Endothelial cell of umbilical vein (primary cell): ENCODE measurements around the gene TNFRSF21.

Source experiments
- EZH2 ChIP-seq: IDR thresholded peaks from 2 replicates; pipeline ENCODE4 v1.6.1; 2012; ENCODE audit warnings: borderline replicate concordance, low read depth, mild to moderate bottlenecking, moderate library complexity, low read length, inconsistent platforms; ENCODE audit not compliant: severe bottlenecking
- FOS ChIP-seq: IDR thresholded peaks from 2 replicates; pipeline ENCODE4 v1.6.1; 2011; ENCODE audit warnings: mild to moderate bottlenecking, low read length, moderate library complexity, borderline replicate concordance; ENCODE audit not compliant: insufficient read depth
- GATA2 ChIP-seq: IDR thresholded peaks from 2 replicates; pipeline ENCODE4 v1.7.0; 2011; ENCODE audit warnings: low read depth, mild to moderate bottlenecking, moderate library complexity, mixed read lengths, low read length; ENCODE audit not compliant: insufficient read length, insufficient read depth
- JUN ChIP-seq: IDR thresholded peaks from 2 replicates; pipeline ENCODE4 v1.6.1; 2011; ENCODE audit warnings: borderline replicate concordance, low read depth; ENCODE audit not compliant: insufficient read length, insufficient read depth
- MYC ChIP-seq: IDR thresholded peaks from one replicate; pipeline ENCODE4 v1.6.1; 2011; ENCODE audit warnings: mild to moderate bottlenecking, low read depth, low read length
- POLR2A ChIP-seq: IDR thresholded peaks from 2 replicates; pipeline ENCODE4 v1.6.1; 2012; ENCODE audit warnings: low read depth, mild to moderate bottlenecking, control low read depth, low read length
- POLR2AphosphoS5 ChIP-seq: IDR thresholded peaks from 2 replicates; pipeline ENCODE4 v1.6.1; 2012; ENCODE audit warnings: low read depth, mild to moderate bottlenecking, control low read depth, low read length, moderate library complexity; ENCODE audit not compliant: insufficient read depth
- TF ChIP-seq, protein P1 (sequence below): IDR thresholded peaks from 2 replicates; pipeline ENCODE4 v1.6.1; 2011; ENCODE audit not compliant: insufficient read depth, insufficient read length
- TF ChIP-seq, protein P2 (sequence below), 2 donors: IDR thresholded peaks; 1 replicate in 1 of 2; 2 replicates in 1 of 2; pipeline ENCODE4 v1.5.1; 2011; ENCODE audit warnings: low read length in 2 of 2, mild to moderate bottlenecking in 2 of 2, moderate library complexity in 2 of 2, control low read depth in 1 of 2, inconsistent platforms in 1 of 2, low read depth in 1 of 2; ENCODE audit not compliant: insufficient read depth in 1 of 2; ENCODE audit errors: extremely low read depth in 1 of 2

DNA sequence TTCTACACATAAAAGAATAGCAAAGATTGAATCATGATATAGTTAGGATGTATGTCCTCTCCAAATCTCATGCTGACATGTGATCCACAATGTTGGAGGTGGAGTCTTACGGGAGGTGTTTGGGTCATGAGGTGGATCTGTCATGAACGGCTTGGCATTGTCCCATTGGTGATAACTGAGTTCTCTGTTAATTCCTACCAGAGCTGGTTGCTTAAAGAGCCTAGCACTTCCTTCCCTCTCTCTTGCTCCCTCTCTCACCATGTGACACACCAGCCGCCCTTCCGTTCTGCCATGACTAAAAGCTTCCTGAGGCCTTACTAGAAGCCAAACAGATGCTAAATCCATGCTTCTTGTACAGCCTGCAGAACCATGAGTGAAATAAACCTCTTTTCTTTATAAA is 8.3 kb downstream of the TNFRSF21 start:
- TF ChIP-seq POLR2A (no peak), EZH2 (no peak), POLR2AphosphoS5 (no peak), FOS (no peak), MYC (no peak), JUN (no peak), GATA2 (no peak)
- TF ChIP-seq, protein P1, sequence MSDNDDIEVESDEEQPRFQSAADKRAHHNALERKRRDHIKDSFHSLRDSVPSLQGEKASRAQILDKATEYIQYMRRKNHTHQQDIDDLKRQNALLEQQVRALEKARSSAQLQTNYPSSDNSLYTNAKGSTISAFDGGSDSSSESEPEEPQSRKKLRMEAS: no peak
- TF ChIP-seq, protein P2, sequence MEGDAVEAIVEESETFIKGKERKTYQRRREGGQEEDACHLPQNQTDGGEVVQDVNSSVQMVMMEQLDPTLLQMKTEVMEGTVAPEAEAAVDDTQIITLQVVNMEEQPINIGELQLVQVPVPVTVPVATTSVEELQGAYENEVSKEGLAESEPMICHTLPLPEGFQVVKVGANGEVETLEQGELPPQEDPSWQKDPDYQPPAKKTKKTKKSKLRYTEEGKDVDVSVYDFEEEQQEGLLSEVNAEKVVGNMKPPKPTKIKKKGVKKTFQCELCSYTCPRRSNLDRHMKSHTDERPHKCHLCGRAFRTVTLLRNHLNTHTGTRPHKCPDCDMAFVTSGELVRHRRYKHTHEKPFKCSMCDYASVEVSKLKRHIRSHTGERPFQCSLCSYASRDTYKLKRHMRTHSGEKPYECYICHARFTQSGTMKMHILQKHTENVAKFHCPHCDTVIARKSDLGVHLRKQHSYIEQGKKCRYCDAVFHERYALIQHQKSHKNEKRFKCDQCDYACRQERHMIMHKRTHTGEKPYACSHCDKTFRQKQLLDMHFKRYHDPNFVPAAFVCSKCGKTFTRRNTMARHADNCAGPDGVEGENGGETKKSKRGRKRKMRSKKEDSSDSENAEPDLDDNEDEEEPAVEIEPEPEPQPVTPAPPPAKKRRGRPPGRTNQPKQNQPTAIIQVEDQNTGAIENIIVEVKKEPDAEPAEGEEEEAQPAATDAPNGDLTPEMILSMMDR (IDR thresholded peaks at IDR 0.05; ENCODE audit: extremely low read depth in 1 of 2, insufficient read depth in 1 of 2, low read depth in 1 of 2, low read length in 2 of 2): no peak
